Measurements from ENCODE around the gene ADAMTS13.

- no peak for TF ChIP-seq CTCF (IDR thresholded peaks at IDR 0.05; ENCODE audit: low read depth, low read length)
- no peak for TF ChIP-seq EZH2phosphoT487 (IDR thresholded peaks at IDR 0.05; ENCODE audit: low read depth)
Measured at GRCh38 chr9:133382507-133383141, 39.5 kb upstream of the ADAMTS13 start.

Data from OCI-LY3 (cell line).